Mesenchymal stem cell (in vitro differentiated cells and primary cell): ENCODE measurements around the gene LOX.

Experiments used
- DNase-seq: peaks from one replicate; pipeline ENCODE4 v3.0.0-alpha.2; 2013
- H2AFZ ChIP-seq: one replicate; pipeline ENCODE4 v1.6.1; 2013; ENCODE audit warnings: low read depth, mild to moderate bottlenecking, control low read depth, inconsistent platforms, low read length, moderate library complexity
- H2AK5ac ChIP-seq: 2 replicates; pipeline ENCODE4 v1.6.1; 2013; ENCODE audit warnings: low read length, moderate library complexity, mild to moderate bottlenecking, inconsistent platforms; ENCODE audit not compliant: severe bottlenecking
- H2BK120ac ChIP-seq: one replicate; pipeline ENCODE4 v1.6.1; 2013; ENCODE audit warnings: low read depth, mild to moderate bottlenecking, inconsistent platforms, low read length, moderate library complexity
- H2BK12ac ChIP-seq, 2 experiments: one replicate each; pipeline ENCODE4 v1.6.1; 2013; ENCODE audit warnings: inconsistent platforms in 2 of 2, low read length in 2 of 2, mild to moderate bottlenecking in 2 of 2, moderate library complexity in 2 of 2, control low read depth in 1 of 2
- H2BK15ac ChIP-seq: one replicate; pipeline ENCODE4 v1.6.1; 2013; ENCODE audit warnings: mild to moderate bottlenecking, low read depth, inconsistent platforms; ENCODE audit not compliant: poor library complexity, severe bottlenecking
- H2BK5ac ChIP-seq: 2 replicates; pipeline ENCODE4 v1.6.1; 2013; ENCODE audit warnings: low read depth, mild to moderate bottlenecking, low read length, control low read depth, inconsistent platforms; ENCODE audit not compliant: poor library complexity, severe bottlenecking
- H3K14ac ChIP-seq, 2 experiments: one replicate each; pipeline ENCODE4 v1.6.1; 2013; ENCODE audit warnings: inconsistent platforms in 2 of 2, low read length in 2 of 2, control low read depth in 1 of 2, mild to moderate bottlenecking in 1 of 2, moderate library complexity in 1 of 2
- H3K18ac ChIP-seq, 2 experiments: one replicate each; pipeline ENCODE4 v1.6.1; 2013; ENCODE audit warnings: inconsistent platforms in 2 of 2, low read length in 2 of 2, control low read depth in 1 of 2, low read depth in 1 of 2, mild to moderate bottlenecking in 1 of 2
- H3K23ac ChIP-seq, 2 experiments: one replicate each; pipeline ENCODE4 v1.6.1; 2013; ENCODE audit warnings: inconsistent platforms in 2 of 2, low read length in 2 of 2, mild to moderate bottlenecking in 2 of 2, moderate library complexity in 2 of 2, control low read depth in 1 of 2
- H3K27ac ChIP-seq: 2 replicates; pipeline ENCODE4 v1.5.1; 2013; ENCODE audit warnings: mild to moderate bottlenecking, moderate library complexity, low read length, control low read depth, inconsistent platforms; ENCODE audit not compliant: poor library complexity, severe bottlenecking
- H3K27me3 ChIP-seq, 2 experiments: 2 replicates each; pipeline versions ENCODE4 v1.6.1 to v1.7.0; 2013; ENCODE audit warnings: low read length in 2 of 2, mild to moderate bottlenecking in 2 of 2, moderate library complexity in 2 of 2, control low read depth in 1 of 2, inconsistent platforms in 1 of 2; ENCODE audit not compliant: control insufficient read depth in 1 of 2, insufficient read depth in 1 of 2
- H3K36me3 ChIP-seq, 2 experiments: 2 replicates each; pipeline versions ENCODE4 v1.6.1 to v1.7.0; 2013; ENCODE audit warnings: low read length in 2 of 2, control low read depth in 1 of 2, inconsistent platforms in 1 of 2, low read depth in 1 of 2, mild to moderate bottlenecking in 1 of 2; ENCODE audit not compliant: insufficient read depth in 2 of 2, control insufficient read depth in 1 of 2
- H3K4ac ChIP-seq, 2 experiments: one replicate each; pipeline ENCODE4 v1.6.1; 2013; ENCODE audit warnings: inconsistent platforms in 2 of 2, low read length in 2 of 2, mild to moderate bottlenecking in 2 of 2, moderate library complexity in 2 of 2, control low read depth in 1 of 2, low read depth in 1 of 2
- H3K4me1 ChIP-seq: 2 replicates; pipeline ENCODE4 v1.6.1; 2013; ENCODE audit warnings: low read depth, low read length, control low read depth; ENCODE audit not compliant: control insufficient read depth, insufficient read depth
- H3K4me2 ChIP-seq: 2 replicates; pipeline ENCODE4 v1.6.1; 2013; ENCODE audit warnings: low read length, mild to moderate bottlenecking, inconsistent platforms; ENCODE audit not compliant: poor library complexity, severe bottlenecking
- H3K4me3 ChIP-seq, 2 experiments: 2 replicates each; pipeline versions ENCODE4 v1.5.1 to v1.7.0; 2013; ENCODE audit warnings: low read length in 2 of 2, mild to moderate bottlenecking in 2 of 2, control low read depth in 1 of 2, low read depth in 1 of 2; ENCODE audit not compliant: insufficient read depth in 1 of 2
- H3K79me1 ChIP-seq: replicated peaks from 2 replicates; pipeline ENCODE4 v1.6.1; 2013; ENCODE audit warnings: mild to moderate bottlenecking, control low read depth, low read length, inconsistent platforms; ENCODE audit not compliant: poor library complexity, severe bottlenecking
- H3K9ac ChIP-seq: 2 replicates; pipeline ENCODE4 v1.7.0; 2013; ENCODE audit warnings: mild to moderate bottlenecking, low read length, moderate library complexity
- H3K9me3 ChIP-seq: 2 replicates; pipeline ENCODE4 v1.7.0; 2013; ENCODE audit warnings: mild to moderate bottlenecking, low read length; ENCODE audit not compliant: control insufficient read depth
- H4K8ac ChIP-seq: one replicate; pipeline ENCODE4 v1.6.1; 2013; ENCODE audit warnings: inconsistent platforms, mild to moderate bottlenecking, low read length, moderate library complexity
- H4K91ac ChIP-seq: one replicate; pipeline ENCODE4 v1.6.1; 2013; ENCODE audit warnings: mild to moderate bottlenecking, low read length, inconsistent platforms
- WGBS: methylation state at CpG from one replicate; pipeline ENCODE4 v1.1.7; 2013; ENCODE audit warnings: mixed read lengths; 5-methylcytosine and 5-hydroxymethylcytosine counted together

LOX gene

GRCh38 chr5:122077366-122078115 lies 518 bp downstream of the LOX start:
- Histone ChIP-seq H3K27me3 (no peaks in the 10 kb centered on the region), H2AFZ (peak overlapping the region; percentile 67), H3K18ac (peak overlapping the region; percentile 84 to 99), H3K36me3 (peaks cover 0 to 28% of the 10 kb centered on the region in 2 experiments), H2BK5ac (no peak overlapping the region), H3K4me2 (peak overlapping the region; percentile 77), H3K9me3 (no peaks in the 10 kb centered on the region), H2AK5ac (no peak overlapping the region), H3K14ac (peak overlapping the region in 1 of 2 experiments; percentile 68), H3K4me1 (no peaks in the 10 kb centered on the region), H4K8ac (peak overlapping the region; percentile 97), H4K91ac (peak overlapping the region; percentile 98), H3K27ac (peak overlapping the region; percentile 87), H2BK12ac (peak overlapping the region; percentile 55 to 75), H2BK15ac (peak overlapping the region; percentile 99), H3K79me1 (peaks cover 3% of the 10 kb centered on the region), H3K23ac (peak overlapping the region; percentile 54 to 97), H2BK120ac (peak overlapping the region; percentile 69), H3K4ac (peak overlapping the region; percentile 98 to 100), H3K9ac (peak overlapping the region; percentile 97), H3K4me3 (peak overlapping the region; percentile 71 to 96)
- WGBS, result under 1% methylated on average over 69 of the region's 78 CpGs
- DNase-seq, result no peak

GRCh38 chr5:122076669-122077365 lies 1.2 kb downstream of the LOX start:
- DNase-seq, result peak; percentile 84
- peak overlapping the region; percentile 99 for H2BK15ac ChIP-seq
- H3K14ac ChIP-seq, result peak overlapping the region in 1 of 2 experiments; percentile 68
- H3K4me2 ChIP-seq, result peak overlapping the region; percentile 77
- H2AK5ac ChIP-seq, result peak overlapping the region; percentile 26
- peak overlapping the region; percentile 98 for H4K91ac ChIP-seq
- 0% methylated on average over 40 of the region's 43 CpGs for WGBS
- peak overlapping the region; percentile 71 to 96 for H3K4me3 ChIP-seq
- H3K9me3 ChIP-seq, result no peaks in the 10 kb centered on the region
- H4K8ac ChIP-seq, result peak overlapping the region; percentile 97
- peak overlapping the region; percentile 84 to 99 for H3K18ac ChIP-seq
- peak overlapping the region; percentile 87 for H2BK120ac ChIP-seq
- H3K4ac ChIP-seq, result peak overlapping the region; percentile 98 to 100
- peak overlapping the region; percentile 93 for H3K23ac ChIP-seq
- H2BK12ac ChIP-seq, result peak overlapping the region; percentile 73 to 94
- H2BK5ac ChIP-seq, result no peak overlapping the region
- H3K9ac ChIP-seq, result peak overlapping the region; percentile 97
- H3K36me3 ChIP-seq, result peaks cover 0 to 35% of the 10 kb centered on the region in 2 experiments
- peaks cover 3% of the 10 kb centered on the region for H3K79me1 ChIP-seq
- H3K27ac ChIP-seq, result peak overlapping the region; percentile 87
- H3K27me3 ChIP-seq, result no peaks in the 10 kb centered on the region
- peak overlapping the region; percentile 69 for H2AFZ ChIP-seq
- H3K4me1 ChIP-seq, result no peaks in the 10 kb centered on the region

GRCh38 chr5:122076050-122076461 lies 2.0 kb downstream of the LOX start:
- Histone ChIP-seq H4K91ac (no peak overlapping the region), H3K9me3 (no peaks in the 10 kb centered on the region), H4K8ac (no peak overlapping the region), H3K27ac (peak overlapping the region; percentile 54), H3K27me3 (no peaks in the 10 kb centered on the region), H3K4me1 (no peaks in the 10 kb centered on the region), H2BK12ac (no peak overlapping the region), H2AK5ac (no peak overlapping the region), H2BK15ac (no peak overlapping the region), H3K14ac (no peak overlapping the region), H3K79me1 (peaks cover 5% of the 10 kb centered on the region), H3K4me3 (peak overlapping the region in 1 of 2 experiments; percentile 96), H2AFZ (no peak overlapping the region), H3K9ac (peak overlapping the region; percentile 97), H3K36me3 (peaks cover 0 to 42% of the 10 kb centered on the region in 2 experiments), H3K23ac (no peak overlapping the region), H2BK5ac (no peak overlapping the region), H3K18ac (peak overlapping the region in 1 of 2 experiments; percentile 43), H3K4ac (no peak overlapping the region), H3K4me2 (peak overlapping the region; percentile 77), H2BK120ac (peak overlapping the region; percentile 5)
- 36% methylated on average over 2 of the region's 2 CpGs for WGBS
- DNase-seq, result peak; percentile 68

- H3K18ac ChIP-seq, result no peak overlapping the region
- no peak overlapping the region for H3K27ac ChIP-seq
- DNase-seq, result no peak
- WGBS, result 94% methylated on average over 3 of the region's 3 CpGs
- H4K91ac ChIP-seq, result no peak overlapping the region
- H3K9ac ChIP-seq, result peak overlapping the region; percentile 97
- H3K14ac ChIP-seq, result peak overlapping the region in 1 of 2 experiments; percentile 26
- H4K8ac ChIP-seq, result no peak overlapping the region
- H2BK15ac ChIP-seq, result no peak overlapping the region
- H2BK120ac ChIP-seq, result no peak overlapping the region
- no peaks in the 10 kb centered on the region for H3K4me1 ChIP-seq
- no peak overlapping the region for H3K4ac ChIP-seq
- no peak overlapping the region for H2AFZ ChIP-seq
- peaks cover 0 to 64% of the 10 kb centered on the region in 2 experiments for H3K36me3 ChIP-seq
- peak overlapping the region in 1 of 2 experiments; percentile 96 for H3K4me3 ChIP-seq
- peaks cover 5% of the 10 kb centered on the region for H3K79me1 ChIP-seq
- no peaks in the 10 kb centered on the region for H3K27me3 ChIP-seq
- no peak overlapping the region for H2BK5ac ChIP-seq
- H2AK5ac ChIP-seq, result no peak overlapping the region
- no peak overlapping the region for H3K4me2 ChIP-seq
- H2BK12ac ChIP-seq, result no peak overlapping the region
- H3K9me3 ChIP-seq, result no peaks in the 10 kb centered on the region
- H3K23ac ChIP-seq, result no peak overlapping the region
These were observed 4.2 kb downstream of the LOX start for GRCh38 chr5:122073864-122074263.
